Aorta (tissue), 5 donors: ENCODE data around the gene OR2H1. TPM values are rescaled to one million over a fixed set of nuclear protein-coding genes. Genes with fewer than 3 reads are reported as not detected.

Experiments
- ATAC-seq: fragments of 200-7000 bp; cut with Tn5 transposase; one replicate; pipeline ENCODE4 v1.9.1; 2022; ENCODE audit warnings: moderate library complexity; ENCODE audit not compliant: low FRiP score
- DNase-seq, 2 donors: peaks; one replicate each; pipeline ENCODE4 v3.0.0-alpha.2; 2020
- H3K27ac ChIP-seq, 2 donors: one replicate each; pipeline ENCODE4 v1.5.1; 2013; ENCODE audit warnings: low read length in 2 of 2, mild to moderate bottlenecking in 2 of 2, moderate library complexity in 2 of 2, control low read depth in 1 of 2, inconsistent platforms in 1 of 2, low read depth in 1 of 2
- H3K27me3 ChIP-seq, 2 donors: one replicate each; pipeline ENCODE4 v1.6.1; 2013; ENCODE audit warnings: control low read depth in 1 of 2, low read length in 1 of 2, mild to moderate bottlenecking in 1 of 2, moderate library complexity in 1 of 2; ENCODE audit not compliant: insufficient read depth in 2 of 2, control insufficient read depth in 1 of 2
- H3K36me3 ChIP-seq, 2 donors: one replicate each; pipeline ENCODE4 v1.6.1; 2013; ENCODE audit warnings: control low read depth in 1 of 2, low read length in 1 of 2, mild to moderate bottlenecking in 1 of 2; ENCODE audit not compliant: insufficient read depth in 2 of 2, control insufficient read depth in 1 of 2
- H3K4me1 ChIP-seq, 2 donors: one replicate each; pipeline ENCODE4 v1.6.1; 2013; ENCODE audit warnings: low read length in 2 of 2, control low read depth in 1 of 2, mild to moderate bottlenecking in 1 of 2, moderate library complexity in 1 of 2; ENCODE audit not compliant: insufficient read depth in 2 of 2, control insufficient read depth in 1 of 2
- H3K4me3 ChIP-seq, 2 donors: one replicate each; pipeline ENCODE4 v1.5.1; 2013; ENCODE audit warnings: low read length in 2 of 2, control low read depth in 1 of 2, mild to moderate bottlenecking in 1 of 2
- H3K9me3 ChIP-seq: one replicate; pipeline ENCODE4 v1.6.1; 2013; ENCODE audit warnings: mild to moderate bottlenecking, low read length; ENCODE audit not compliant: control insufficient read depth
- WGBS, 2 donors: extraction: QIAGEN DNeasy Blood & Tissue Kit; methylation state at CpG; one replicate each; pipeline ENCODE4 v1.1.7; 2013; 5-methylcytosine and 5-hydroxymethylcytosine counted together
- intact Hi-C, 2 donors: fragments of 100-400 bp; cut with DNase I; formaldehyde crosslinking; loops; one replicate each; pipeline versions ENCODE4 v1.14.2 to v1.15.0; 2022
- polyA plus RNA-seq, 2 donors: library from polyadenylated mRNA; stranded (reverse); fragments of 200-250 nt; gene quantifications; one replicate each; pipeline ENCODE4 v1.2.3, GENCODE V29; 2013
- total RNA-seq, 2 donors: library from RNA; stranded (reverse); fragmentation: NEBNext Ultra II Directional; extraction: Animal tissue kit (Norgen Biotek cat#: 25700); gene quantifications; one replicate each; pipeline ENCODE4 v1.2.1, GENCODE V29; 2021
- donor health status: healthy with polysubstance abuse.
- donor health status: Bipolar disorder and iron deficiency.
- donor health status: DM: no; HTN: no; CAD: no.
- donor health status: DM: no; HTN: no; CAD: no.
- donor health status: DM: yes; HTN: yes; CAD: no.

OR2H1 gene
- total and polyA plus RNA-seq, 4 donors, result not detected

DNA sequence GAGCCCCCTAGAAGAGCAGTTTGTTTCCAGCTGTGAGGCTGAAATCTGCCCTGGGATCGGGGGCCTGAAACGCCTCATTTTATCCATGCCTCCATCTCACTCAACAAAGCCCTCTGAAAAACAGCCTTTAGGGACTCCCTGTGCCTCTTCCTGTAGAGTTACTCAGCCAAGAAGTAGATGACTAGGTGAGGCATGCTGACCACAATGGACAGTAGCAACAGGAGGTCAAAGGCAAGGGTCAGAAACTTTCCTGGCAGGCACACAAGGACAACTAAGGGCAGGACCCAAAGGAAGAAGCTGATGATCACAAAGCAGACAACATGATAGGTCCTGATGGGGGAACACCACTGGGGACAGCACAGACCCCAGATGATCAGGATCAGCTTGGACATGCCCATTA lies 18.0 kb downstream of the OR2H1 start:
- ATAC-seq (no peak), DNase-seq (no peak)
- Histone ChIP-seq H3K4me3 (no peak overlapping the region), H3K9me3 (no peaks in the 10 kb centered on the region), H3K4me1 (no peaks in the 10 kb centered on the region), H3K27me3 (no peaks in the 10 kb centered on the region), H3K36me3 (no peaks in the 10 kb centered on the region), H3K27ac (no peak overlapping the region)
- WGBS, 2 donors, result 40 to 53% methylated on average over 2 of the region's 2 CpGs
- intact Hi-C loops, result no loop called here

- no peak for DNase-seq
- WGBS, 2 donors, result 61 to 68% methylated on average over 5 of the region's 5 CpGs
- H3K4me1 ChIP-seq, result no peaks in the 10 kb centered on the region
- intact Hi-C loops, result no loop called here
- H3K27ac ChIP-seq, result no peak overlapping the region
- no peak overlapping the region for H3K4me3 ChIP-seq
- H3K9me3 ChIP-seq, result no peaks in the 10 kb centered on the region
- H3K27me3 ChIP-seq, result no peaks in the 10 kb centered on the region
- H3K36me3 ChIP-seq, result no peaks in the 10 kb centered on the region
- ATAC-seq, result no peak
Measured at GRCh38 chr6:29477923-29478450, 21.0 kb downstream of the OR2H1 start.

DNA sequence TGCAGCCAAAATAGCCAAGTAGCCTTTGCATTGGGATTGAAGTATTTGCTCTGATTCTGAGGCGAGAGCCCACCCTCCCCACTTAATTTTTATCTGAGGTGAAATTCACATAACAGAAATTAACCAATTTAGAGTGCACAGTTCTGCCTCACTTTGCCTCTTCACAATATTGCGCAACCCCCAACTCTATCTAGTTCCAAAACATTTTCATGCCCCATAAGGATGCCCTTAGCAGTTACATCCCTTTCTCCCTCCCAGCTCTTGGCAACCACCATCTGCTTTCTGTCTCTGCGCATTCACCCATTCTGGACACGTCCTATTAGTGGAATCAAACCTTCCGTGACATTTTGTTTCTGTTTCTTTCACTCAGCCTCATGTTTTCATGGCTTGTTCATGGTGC lies 21.8 kb downstream of the OR2H1 start:
- DNase-seq (no peak), ATAC-seq (no peak)
- 68 to 85% methylated on average over 5 of the region's 5 CpGs for WGBS, 2 donors
- intact Hi-C loops, result no loop called here
- no peak overlapping the region for H3K27ac ChIP-seq
- H3K4me1 ChIP-seq, result no peaks in the 10 kb centered on the region
- H3K27me3 ChIP-seq, result no peaks in the 10 kb centered on the region
- no peaks in the 10 kb centered on the region for H3K36me3 ChIP-seq
- H3K4me3 ChIP-seq, result no peak overlapping the region
- no peaks in the 10 kb centered on the region for H3K9me3 ChIP-seq

GRCh38 chr6:29479560-29479959 lies 22.6 kb downstream of the OR2H1 start:
- Histone ChIP-seq H3K9me3 (no peaks in the 10 kb centered on the region), H3K4me3 (no peak overlapping the region), H3K36me3 (no peaks in the 10 kb centered on the region), H3K27ac (no peak overlapping the region), H3K4me1 (no peaks in the 10 kb centered on the region), H3K27me3 (no peaks in the 10 kb centered on the region)
- intact Hi-C loops, result no loop called here
- no peak for ATAC-seq
- 75 to 77% methylated on average over 2 of the region's 2 CpGs for WGBS, 2 donors
- DNase-seq, result no peak

- Histone ChIP-seq H3K27ac (no peak overlapping the region), H3K4me3 (no peak overlapping the region), H3K4me1 (no peaks in the 10 kb centered on the region), H3K27me3 (no peaks in the 10 kb centered on the region), H3K9me3 (no peaks in the 10 kb centered on the region), H3K36me3 (no peaks in the 10 kb centered on the region)
- ATAC-seq (no peak), DNase-seq (no peak)
- intact Hi-C loops, result no loop called here
- WGBS, 2 donors, result 35 to 36% methylated on average over 3 of the region's 3 CpGs
Measured at GRCh38 chr6:29483186-29483585, 26.2 kb downstream of the OR2H1 start.

DNA sequence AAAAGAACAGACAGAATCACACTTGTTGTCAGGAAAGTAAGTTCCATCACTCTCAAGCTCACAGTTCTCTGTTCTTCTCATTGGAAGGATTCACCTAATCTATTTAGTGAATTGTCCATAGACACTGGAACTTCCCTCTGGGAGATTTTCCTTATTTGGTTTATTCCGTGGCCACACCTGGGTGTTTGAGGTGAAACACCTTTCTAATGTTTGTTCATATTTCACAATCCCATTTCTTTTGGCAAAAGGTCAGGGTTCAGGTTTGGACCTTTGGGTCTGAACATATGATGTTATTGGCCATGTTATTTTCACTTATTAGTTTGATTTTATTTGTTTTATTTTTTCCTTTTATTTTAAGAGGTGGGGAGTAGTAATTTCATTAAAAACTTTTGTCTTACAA lies 26.8 kb downstream of the OR2H1 start:
- no peak overlapping the region for H3K4me3 ChIP-seq
- ATAC-seq (no peak), DNase-seq (no peak)
- H3K36me3 ChIP-seq, result no peaks in the 10 kb centered on the region
- H3K9me3 ChIP-seq, result no peaks in the 10 kb centered on the region
- intact Hi-C loops, result no loop called here
- no peak overlapping the region for H3K27ac ChIP-seq
- H3K27me3 ChIP-seq, result no peaks in the 10 kb centered on the region
- H3K4me1 ChIP-seq, result no peaks in the 10 kb centered on the region
- WGBS, 2 donors, result 80 to 89% methylated on average over 1 of the region's 1 CpG

- H3K27me3 ChIP-seq, result no peaks in the 10 kb centered on the region
- no peak overlapping the region for H3K4me3 ChIP-seq
- 66 to 69% methylated on average over 4 of the region's 4 CpGs for WGBS, 2 donors
- H3K27ac ChIP-seq, result no peak overlapping the region
- H3K36me3 ChIP-seq, result no peaks in the 10 kb centered on the region
- DNase-seq (no peak), ATAC-seq (no peak)
- H3K4me1 ChIP-seq, result no peaks in the 10 kb centered on the region
- H3K9me3 ChIP-seq, result peaks cover 5% of the 10 kb centered on the region
- intact Hi-C loops, result no loop called here
Measured at GRCh38 chr6:29486577-29486976, 29.6 kb downstream of the OR2H1 start.

- intact Hi-C loops, result no loop called here
Measured at GRCh38 chr6:29487131-29487530, 30.2 kb downstream of the OR2H1 start.

GRCh38 chr6:29487660-29488059 lies 30.7 kb downstream of the OR2H1 start, which contains the start of gene MAS1L:
Gene MAS1L (minus strand): TSS chr6:29487956. CDS start chr6:29487902, 54 bp downstream.
- no peaks in the 10 kb centered on the region for H3K27me3 ChIP-seq
- H3K9me3 ChIP-seq, result peaks cover 5% of the 10 kb centered on the region
- no peak within 1 kb of the TSS for H3K4me3 ChIP-seq
- no peak for DNase-seq
- no peaks in the 10 kb centered on the region for H3K36me3 ChIP-seq
- H3K4me1 ChIP-seq, result no peaks in the 10 kb centered on the region
- intact Hi-C loops, result no loop called here
- ATAC-seq, result no peak
- 91 to 100% methylated on average over 2 of the region's 2 CpGs for WGBS, 2 donors
- H3K27ac ChIP-seq, result no peak within 1 kb of the TSS

More at GRCh38 chr6:29487131-29487530, 30.2 kb downstream of the OR2H1 start:
- 84% methylated on average over 5 of the region's 5 CpGs for WGBS, 2 donors
- Histone ChIP-seq H3K4me1 (no peaks in the 10 kb centered on the region), H3K4me3 (no peak overlapping the region), H3K27ac (no peak overlapping the region), H3K36me3 (no peaks in the 10 kb centered on the region), H3K9me3 (peaks cover 5% of the 10 kb centered on the region), H3K27me3 (no peaks in the 10 kb centered on the region)
- no peak for ATAC-seq
- no peak for DNase-seq
